ENCODE data around the gene DPCD. TPM values are rescaled to one million over a fixed set of nuclear protein-coding genes. Genes with fewer than 3 reads are reported as not detected.

DPCD gene
- total RNA-seq, 6 experiments from 2014 or later, result 2.2 to 4.3 (median 3.5) TPM

GRCh38 chr10:101619983-101620382, 31.9 kb downstream of the DPCD start:
- 96% methylated on average over 6 of the region's 6 CpGs for WGBS (ENCODE audit: insufficient coverage, low coverage, low lambda C conversion rate, missing lambda C conversion rate)
- intact Hi-C loops (cut with DNase I), result no loop called here
- no peak for ATAC-seq
- Histone ChIP-seq H3K36me3 (peaks cover 0 to 3% (median 0%) of the 10 kb centered on the region in 4 donors), H3K9me3 (no peaks in the 10 kb centered on the region), H3K27ac (no peak overlapping the region), H3K4me1 (no peaks in the 10 kb centered on the region), H3K27me3 (no peaks in the 10 kb centered on the region), H3K4me3 (no peak overlapping the region)
- no peak for DNase-seq
- TF ChIP-seq POLR2A (IDR thresholded peaks at IDR 0.05) (no peak), CTCF (IDR thresholded peaks at IDR 0.05) (no peak)

- 55% methylated on average over 1 of the region's 1 CpG for WGBS (ENCODE audit: insufficient coverage, low coverage, low lambda C conversion rate, missing lambda C conversion rate)
- no peaks in the 10 kb centered on the region for H3K27me3 ChIP-seq
- no peak overlapping the region for H3K4me3 ChIP-seq
- TF ChIP-seq POLR2A (IDR thresholded peaks at IDR 0.05), result no peak
- no peak for TF ChIP-seq CTCF (IDR thresholded peaks at IDR 0.05)
- ATAC-seq (no peak), DNase-seq (no peak)
- H3K9me3 ChIP-seq, result no peaks in the 10 kb centered on the region
- no peak overlapping the region for H3K27ac ChIP-seq
- H3K4me1 ChIP-seq, result no peaks in the 10 kb centered on the region
- intact Hi-C loops (cut with DNase I), result no loop called here
- peaks cover 0 to 3% (median 0%) of the 10 kb centered on the region in 4 donors for H3K36me3 ChIP-seq
Observed at GRCh38 chr10:101623528-101623927, 35.4 kb downstream of the DPCD start.

GRCh38 chr10:101624526-101625102, 36.5 kb downstream of the DPCD start:
- DNase-seq, result no peak
- H3K27ac ChIP-seq, result no peak overlapping the region
- H3K4me1 ChIP-seq, result no peaks in the 10 kb centered on the region
- no peaks in the 10 kb centered on the region for H3K27me3 ChIP-seq
- H3K4me3 ChIP-seq, result no peak overlapping the region
- H3K9me3 ChIP-seq, result no peaks in the 10 kb centered on the region
- no peak for TF ChIP-seq CTCF (IDR thresholded peaks at IDR 0.05)
- intact Hi-C loops (cut with DNase I), result no loop called here
- peaks cover 0 to 3% (median 0%) of the 10 kb centered on the region in 4 donors for H3K36me3 ChIP-seq
- no peak for ATAC-seq
- 100% methylated on average over 2 of the region's 4 CpGs for WGBS (ENCODE audit: insufficient coverage, low coverage, low lambda C conversion rate, missing lambda C conversion rate)

- Histone ChIP-seq H3K4me3 (no peak overlapping the region), H3K4me1 (no peaks in the 10 kb centered on the region), H3K27me3 (no peaks in the 10 kb centered on the region), H3K27ac (no peak overlapping the region), H3K9me3 (no peaks in the 10 kb centered on the region), H3K36me3 (peaks cover 0 to 3% (median 0%) of the 10 kb centered on the region in 4 donors)
- no peak for ATAC-seq
- no CpG with 5 or more reads among the region's 1 CpG for WGBS (ENCODE audit: insufficient coverage, low coverage, low lambda C conversion rate, missing lambda C conversion rate)
- intact Hi-C loops (cut with DNase I), result no loop called here
- DNase-seq, result no peak
- no peak for TF ChIP-seq CTCF (IDR thresholded peaks at IDR 0.05)
- no peak for TF ChIP-seq POLR2A (IDR thresholded peaks at IDR 0.05)
Observed at GRCh38 chr10:101625821-101626412, 37.8 kb downstream of the DPCD start.

All from right lobe of liver (tissue), 6 donors.